GM18907 (cell line): ENCODE results near the gene SLC7A8.

Experiments used
- ATAC-seq: cut with Tn5 transposase; IDR thresholded peaks from one replicate; pipeline ENCODE4 v1.9.1; 2021; ENCODE audit warnings: mild to moderate bottlenecking, moderate library complexity; ENCODE audit not compliant: unreplicated experiment

The SLC7A8 gene

GRCh38 chr14:23183158-23183470, 346 bp downstream of the SLC7A8 start:
- no peak for ATAC-seq

- no peak for ATAC-seq
Measured at GRCh38 chr14:23182372-23183157, 895 bp downstream of the SLC7A8 start.

GRCh38 chr14:23181946-23182345, 1.5 kb downstream of the SLC7A8 start:
- ATAC-seq: no peak

GRCh38 chr14:23181453-23181852, 2.0 kb downstream of the SLC7A8 start:
- no peak for ATAC-seq

GRCh38 chr14:23177181-23177580, 6.3 kb downstream of the SLC7A8 start:
- no peak for ATAC-seq

- ATAC-seq: no peak
Measured at GRCh38 chr14:23175823-23176222, 7.6 kb downstream of the SLC7A8 start.

- no peak for ATAC-seq
Measured at GRCh38 chr14:23174296-23175184, 8.9 kb downstream of the SLC7A8 start.

GRCh38 chr14:23173796-23174195, 9.7 kb downstream of the SLC7A8 start:
- ATAC-seq: no peak

- ATAC-seq: no peak
Measured at GRCh38 chr14:23173031-23173430, 10.4 kb downstream of the SLC7A8 start.

GRCh38 chr14:23172574-23172973, 10.9 kb downstream of the SLC7A8 start:
- ATAC-seq: no peak

GRCh38 chr14:23172096-23172495, 11.4 kb downstream of the SLC7A8 start:
- ATAC-seq: no peak

- ATAC-seq: no peak
Measured at GRCh38 chr14:23171222-23171975, 12.1 kb downstream of the SLC7A8 start.

- no peak for ATAC-seq
Measured at GRCh38 chr14:23169622-23170021, 13.8 kb downstream of the SLC7A8 start.

- ATAC-seq: no peak
Measured at GRCh38 chr14:23168246-23168645, 15.2 kb downstream of the SLC7A8 start.

GRCh38 chr14:23167116-23167847, 16.2 kb downstream of the SLC7A8 start:
- no peak for ATAC-seq

- ATAC-seq: no peak
Measured at GRCh38 chr14:23164949-23165348, 18.5 kb downstream of the SLC7A8 start.

- ATAC-seq: no peak
Measured at GRCh38 chr14:23164250-23164649, 19.2 kb downstream of the SLC7A8 start.

GRCh38 chr14:23163830-23164229, 19.6 kb downstream of the SLC7A8 start:
- ATAC-seq: no peak

GRCh38 chr14:23162800-23163199, 20.7 kb downstream of the SLC7A8 start:
- no peak for ATAC-seq

GRCh38 chr14:23162005-23162404, 21.5 kb downstream of the SLC7A8 start:
- no peak for ATAC-seq
